Fibroblast of villous mesenchyme (primary cell): ENCODE measurements around the gene KHDRBS1. TPM values are rescaled to one million over a fixed set of nuclear protein-coding genes. Genes with fewer than 3 reads are reported as not detected.

Experiments used
- DNase-seq: peaks from one replicate; pipeline ENCODE4 v3.0.0-alpha.2; 2010; ENCODE audit warnings: low read depth
- H3K4me3 ChIP-seq: 2 replicates; pipeline ENCODE4 v1.5.1; 2011; ENCODE audit warnings: low read depth, mild to moderate bottlenecking, low read length
- CTCF ChIP-seq: IDR thresholded peaks from 2 replicates; pipeline ENCODE4 v1.5.1; 2012; ENCODE audit warnings: low read depth, mild to moderate bottlenecking, low read length; ENCODE audit not compliant: insufficient read depth
- total RNA-seq: library from RNA; depleted of rRNA; stranded (reverse); fragments of >200 nt; gene quantifications from 2 replicates; pipeline ENCODE4 v1.2.3, GENCODE V29; 2012

Gene KHDRBS1
- total RNA-seq, 1 donor: 51.0 TPM

- no peak for DNase-seq
- no peak overlapping the region for H3K4me3 ChIP-seq
- TF ChIP-seq CTCF: no peak
These were observed 15.1 kb downstream of the KHDRBS1 start for GRCh38 chr1:32028746-32029145.

GRCh38 chr1:32031578-32032274 is 18.1 kb downstream of the KHDRBS1 start:
- no peak overlapping the region for H3K4me3 ChIP-seq
- no peak for TF ChIP-seq CTCF
- DNase-seq: peak; percentile 73

- no peak for DNase-seq
- H3K4me3 ChIP-seq: no peak overlapping the region
- TF ChIP-seq CTCF: no peak
These were observed 18.6 kb downstream of the KHDRBS1 start for GRCh38 chr1:32032275-32032615.

GRCh38 chr1:32035119-32035518 is 21.5 kb downstream of the KHDRBS1 start:
- DNase-seq: no peak
- no peak overlapping the region for H3K4me3 ChIP-seq
- TF ChIP-seq CTCF: no peak

- no peak for DNase-seq
- TF ChIP-seq CTCF: no peak
These were observed 27.0 kb downstream of the KHDRBS1 start for GRCh38 chr1:32040711-32041110.

GRCh38 chr1:32042330-32042729 is 28.7 kb downstream of the KHDRBS1 start:
- TF ChIP-seq CTCF: no peak
- H3K4me3 ChIP-seq: no peak overlapping the region

More at GRCh38 chr1:32040711-32041110, 27.0 kb downstream of the KHDRBS1 start:
- no peak overlapping the region for H3K4me3 ChIP-seq

GRCh38 chr1:32044234-32044633 is 30.6 kb downstream of the KHDRBS1 start:
- no peak for TF ChIP-seq CTCF
- no peak overlapping the region for H3K4me3 ChIP-seq
- DNase-seq: no peak

More at GRCh38 chr1:32042330-32042729, 28.7 kb downstream of the KHDRBS1 start:
- DNase-seq: no peak
